Stimulated activated CD8-positive, alpha-beta memory T cell treated with anti-CD3 and anti-CD28 coated beads, Interleukin-15, amount 100 ng/mL, for 1 hour (primary cell): ENCODE measurements around the gene IRF2BP1.

Source experiments
- DNase-seq: peaks from one replicate; pipeline ENCODE4 v3.0.0-alpha.2; 2020; ENCODE audit warnings: low read depth

Gene IRF2BP1

DNA sequence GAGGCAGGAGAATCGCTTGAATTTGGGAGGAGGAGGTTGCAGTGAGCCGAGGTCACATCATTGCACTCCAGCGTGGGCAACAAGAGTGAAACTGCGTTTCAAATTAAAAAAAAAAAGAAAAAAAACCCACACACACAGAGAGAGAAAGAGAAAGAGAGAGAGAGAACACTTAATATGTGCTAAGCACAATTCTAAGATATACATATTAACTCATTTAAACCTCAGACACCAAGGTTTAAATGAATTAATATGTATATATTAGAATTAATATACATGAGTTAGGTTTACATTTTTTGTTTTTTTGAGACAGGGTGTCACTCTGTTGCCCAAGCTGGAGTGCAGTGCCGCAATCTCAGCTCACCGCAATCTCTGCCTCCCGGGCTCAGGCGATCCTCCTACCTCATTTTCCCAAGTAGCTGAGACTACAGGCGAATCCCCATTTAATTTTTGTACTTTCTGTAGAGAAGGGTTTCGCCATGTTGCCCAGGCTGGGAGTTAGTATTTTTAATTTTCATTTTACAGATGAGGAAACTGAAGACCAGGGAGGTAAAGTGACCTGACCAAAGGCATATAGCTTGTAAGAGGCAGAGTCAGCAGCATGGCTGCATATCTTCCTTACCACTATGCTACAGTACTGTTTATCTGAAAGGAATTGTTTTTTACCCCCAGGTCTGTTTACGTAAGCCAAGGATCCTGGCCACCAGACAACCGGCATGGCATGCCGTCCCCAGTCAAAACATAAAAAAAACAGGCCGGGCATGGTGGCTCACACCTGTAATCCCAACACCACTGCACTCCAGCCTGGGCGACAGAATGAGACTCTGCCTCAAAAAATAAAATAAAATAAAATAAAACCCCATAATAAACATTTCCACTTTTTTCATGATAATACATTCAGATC, 25.3 kb downstream of the IRF2BP1 start:
- no peak for DNase-seq

- no peak for DNase-seq
Measured at GRCh38 chr19:45854167-45854778, 31.7 kb downstream of the IRF2BP1 start.

- DNase-seq, result no peak
Measured at GRCh38 chr19:45852983-45853382, 33.0 kb downstream of the IRF2BP1 start.

DNA sequence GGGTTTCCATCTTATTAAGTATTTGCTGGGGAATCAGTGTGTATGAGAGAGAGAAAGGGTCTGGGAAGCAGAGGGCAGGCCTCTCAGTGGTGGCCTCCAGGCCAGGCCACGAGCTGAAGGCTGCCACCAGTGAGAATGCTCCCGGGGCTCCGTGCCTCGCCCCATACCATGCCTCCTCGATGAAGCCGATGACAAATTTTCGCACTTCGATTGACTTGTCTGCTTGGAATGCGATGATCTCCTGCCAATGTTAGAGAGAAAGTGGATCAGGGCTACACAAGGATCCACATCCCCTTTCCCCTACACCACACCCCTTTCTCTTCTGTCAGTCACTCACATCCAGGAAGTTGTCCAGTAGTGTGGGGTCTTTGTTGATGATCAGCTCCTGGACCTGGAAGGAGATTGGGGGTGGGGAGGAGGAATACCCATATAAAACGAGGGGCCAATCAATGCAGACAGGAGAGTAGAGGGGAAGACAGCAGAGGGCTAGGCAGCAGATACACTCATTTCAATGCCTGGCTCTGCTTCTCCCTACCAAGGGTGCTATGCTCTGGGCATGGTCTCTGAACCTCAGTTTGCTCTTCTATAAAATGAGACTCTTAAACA, 33.7 kb downstream of the IRF2BP1 start:
- DNase-seq, result no peak

GRCh38 chr19:45848922-45849321, 37.0 kb downstream of the IRF2BP1 start:
- no peak for DNase-seq

DNA sequence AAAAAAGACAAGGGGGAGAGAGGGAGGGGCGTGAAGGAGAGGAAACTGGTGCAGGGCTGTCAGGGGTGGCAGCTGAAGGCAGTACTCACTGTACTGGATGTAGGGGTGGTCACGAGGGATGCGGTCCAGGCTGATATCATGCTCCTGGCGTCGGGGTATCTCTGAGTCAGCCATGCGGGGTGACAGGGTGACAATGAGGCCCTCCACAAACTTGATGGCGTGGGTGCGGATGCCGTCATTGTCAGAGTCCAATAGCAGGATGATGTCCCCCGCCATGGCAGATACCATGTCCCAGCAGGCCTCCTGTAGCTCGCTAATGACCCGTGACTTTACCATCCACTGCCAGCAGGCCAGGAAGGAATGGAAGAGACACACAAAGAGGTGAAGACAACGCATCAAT, 38.3 kb downstream of the IRF2BP1 start:
- DNase-seq, result no peak

DNA sequence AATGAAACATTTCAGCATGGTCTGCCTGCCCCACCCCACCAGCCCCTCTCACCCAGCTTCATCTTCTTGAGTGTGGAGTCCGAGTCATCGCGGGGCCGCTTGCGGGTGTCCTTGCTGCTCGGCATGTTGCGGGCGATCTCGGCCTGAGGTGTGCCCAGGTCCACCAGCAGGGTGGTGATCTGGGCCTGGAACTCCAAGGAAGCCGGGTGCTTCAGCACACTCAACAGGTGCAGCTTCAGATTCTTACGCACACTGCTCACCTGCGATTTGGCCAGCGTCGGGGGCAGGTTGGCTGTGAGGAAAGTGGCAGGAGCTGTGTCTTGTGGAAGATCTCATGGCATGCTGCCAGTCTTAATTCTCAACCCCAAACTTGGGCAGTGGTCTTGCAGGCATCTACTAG, 43.7 kb downstream of the IRF2BP1 start:
- DNase-seq, result no peak

- DNase-seq, result no peak
Measured at GRCh38 chr19:45834970-45835369, 51.0 kb downstream of the IRF2BP1 start.
